ENCODE results near the gene CCDC3. TPM values are rescaled to one million over a fixed set of nuclear protein-coding genes. Genes with fewer than 3 reads are reported as not detected.

Gene CCDC3
- total RNA-seq, 1 donor from 2014 or later: 10.2 TPM

- H3K27ac ChIP-seq: no peak overlapping the region
- H3K4me1 ChIP-seq: no peaks in the 10 kb centered on the region
- no peaks in the 10 kb centered on the region for H3K27me3 ChIP-seq
- H3K9me3 ChIP-seq: no peaks in the 10 kb centered on the region
- no peaks in the 10 kb centered on the region for H3K36me3 ChIP-seq
- TF ChIP-seq, protein P1, sequence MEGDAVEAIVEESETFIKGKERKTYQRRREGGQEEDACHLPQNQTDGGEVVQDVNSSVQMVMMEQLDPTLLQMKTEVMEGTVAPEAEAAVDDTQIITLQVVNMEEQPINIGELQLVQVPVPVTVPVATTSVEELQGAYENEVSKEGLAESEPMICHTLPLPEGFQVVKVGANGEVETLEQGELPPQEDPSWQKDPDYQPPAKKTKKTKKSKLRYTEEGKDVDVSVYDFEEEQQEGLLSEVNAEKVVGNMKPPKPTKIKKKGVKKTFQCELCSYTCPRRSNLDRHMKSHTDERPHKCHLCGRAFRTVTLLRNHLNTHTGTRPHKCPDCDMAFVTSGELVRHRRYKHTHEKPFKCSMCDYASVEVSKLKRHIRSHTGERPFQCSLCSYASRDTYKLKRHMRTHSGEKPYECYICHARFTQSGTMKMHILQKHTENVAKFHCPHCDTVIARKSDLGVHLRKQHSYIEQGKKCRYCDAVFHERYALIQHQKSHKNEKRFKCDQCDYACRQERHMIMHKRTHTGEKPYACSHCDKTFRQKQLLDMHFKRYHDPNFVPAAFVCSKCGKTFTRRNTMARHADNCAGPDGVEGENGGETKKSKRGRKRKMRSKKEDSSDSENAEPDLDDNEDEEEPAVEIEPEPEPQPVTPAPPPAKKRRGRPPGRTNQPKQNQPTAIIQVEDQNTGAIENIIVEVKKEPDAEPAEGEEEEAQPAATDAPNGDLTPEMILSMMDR (IDR thresholded peaks at IDR 0.05): no peak
- no peak overlapping the region for H3K4me3 ChIP-seq
- DNase-seq (no peak), ATAC-seq (no peak)
- intact Hi-C loops (cut with DNase I): no loop called here
Observed at GRCh38 chr10:12950583-12951128, 50.9 kb downstream of the CCDC3 start.

GRCh38 chr10:12949248-12949647 lies 52.3 kb downstream of the CCDC3 start:
- intact Hi-C loops (cut with DNase I): no loop called here
- Histone ChIP-seq H3K36me3 (no peaks in the 10 kb centered on the region), H3K27me3 (no peaks in the 10 kb centered on the region), H3K4me1 (no peaks in the 10 kb centered on the region), H3K9me3 (no peaks in the 10 kb centered on the region), H3K4me3 (no peak overlapping the region), H3K27ac (no peak overlapping the region)
- ATAC-seq: no peak
- DNase-seq: no peak
- TF ChIP-seq, protein P1 (IDR thresholded peaks at IDR 0.05): no peak

DNA sequence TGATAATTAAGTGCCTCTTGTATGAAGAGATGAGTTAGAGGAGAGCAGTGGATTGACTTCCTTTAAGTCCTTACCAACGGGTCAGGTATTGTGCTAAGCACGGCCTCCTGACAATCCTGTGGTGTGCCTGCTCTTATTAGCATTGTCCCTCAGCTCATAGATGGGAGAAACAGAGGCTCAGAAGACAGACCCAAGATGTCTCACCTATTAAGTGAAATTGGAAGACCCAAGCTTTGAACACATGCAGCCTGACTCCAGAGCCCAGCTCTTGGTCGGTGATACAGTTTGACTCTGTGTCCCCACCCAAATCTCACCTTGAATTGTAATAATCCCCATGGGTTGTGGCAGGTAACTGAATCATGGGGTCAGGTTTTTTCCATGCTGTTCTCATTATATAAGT lies 53.8 kb downstream of the CCDC3 start:
- no peak for DNase-seq
- Histone ChIP-seq H3K9me3 (no peaks in the 10 kb centered on the region), H3K4me3 (no peak overlapping the region), H3K27ac (no peak overlapping the region), H3K27me3 (no peaks in the 10 kb centered on the region), H3K4me1 (no peaks in the 10 kb centered on the region), H3K36me3 (no peaks in the 10 kb centered on the region)
- TF ChIP-seq, protein P1 (IDR thresholded peaks at IDR 0.05): no peak
- no peak for ATAC-seq
- intact Hi-C loops (cut with DNase I): no loop called here

DNA sequence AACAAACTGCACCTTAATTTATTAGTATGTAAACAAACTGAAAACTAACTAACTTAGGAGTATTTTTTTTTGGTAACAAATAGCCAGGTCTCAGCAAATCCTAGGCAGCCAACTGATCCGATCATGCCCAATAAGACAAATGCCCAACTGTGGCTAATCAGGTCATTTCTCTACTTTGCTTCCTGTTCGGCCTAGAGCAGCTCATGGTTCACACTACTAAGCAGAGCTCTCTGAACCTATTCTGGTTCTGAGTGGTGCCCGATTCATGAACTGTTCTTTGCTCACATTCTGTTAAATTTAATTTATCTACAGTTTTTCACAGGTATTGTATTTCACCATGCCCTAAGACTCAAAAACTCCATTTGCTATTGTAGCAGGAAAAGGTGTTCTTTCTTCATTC lies 55.1 kb downstream of the CCDC3 start:
- TF ChIP-seq, protein P1 (IDR thresholded peaks at IDR 0.05): no peak
- no peak for ATAC-seq
- no peak overlapping the region for H3K4me3 ChIP-seq
- no peak overlapping the region for H3K27ac ChIP-seq
- no peaks in the 10 kb centered on the region for H3K36me3 ChIP-seq
- H3K27me3 ChIP-seq: no peaks in the 10 kb centered on the region
- H3K4me1 ChIP-seq: no peaks in the 10 kb centered on the region
- intact Hi-C loops (cut with DNase I): no loop called here
- no peaks in the 10 kb centered on the region for H3K9me3 ChIP-seq
- DNase-seq: no peak

DNA sequence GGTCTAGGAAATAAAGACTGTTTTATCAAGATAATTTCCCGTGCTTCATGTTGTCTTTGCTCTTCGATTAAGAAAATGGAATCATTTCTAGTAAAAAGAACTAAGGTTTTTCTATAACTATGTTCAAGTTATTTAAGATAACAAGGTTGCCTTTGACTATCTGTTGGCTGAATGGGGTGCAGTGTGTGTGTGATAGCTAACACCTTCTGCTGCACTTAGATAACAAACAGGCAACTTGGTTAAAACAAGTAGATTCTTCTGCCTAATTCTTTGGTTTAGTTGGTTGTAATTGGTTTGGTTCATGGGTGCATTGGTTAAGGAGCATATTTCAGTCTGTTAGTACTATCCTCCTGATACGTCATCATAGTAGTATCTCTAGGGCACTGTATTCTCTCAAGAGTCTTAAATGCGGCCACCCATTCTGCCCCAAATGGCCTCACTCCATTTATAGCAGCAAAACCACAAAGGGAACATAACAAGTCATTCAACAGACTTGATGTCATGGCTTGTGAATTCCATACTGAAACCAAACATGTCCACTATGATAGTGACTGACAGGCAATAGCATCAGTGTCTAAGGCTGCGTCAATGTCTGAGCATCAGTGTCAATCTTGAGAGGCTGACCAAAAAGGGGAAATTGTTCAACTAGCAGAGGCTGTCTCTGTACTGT lies 55.7 kb downstream of the CCDC3 start:
- Histone ChIP-seq H3K9me3 (no peaks in the 10 kb centered on the region), H3K4me1 (no peaks in the 10 kb centered on the region), H3K27ac (no peak overlapping the region), H3K27me3 (no peaks in the 10 kb centered on the region), H3K36me3 (no peaks in the 10 kb centered on the region), H3K4me3 (no peak overlapping the region)
- TF ChIP-seq, protein P1 (IDR thresholded peaks at IDR 0.05): no peak
- ATAC-seq (no peak), DNase-seq (no peak)
- intact Hi-C loops (cut with DNase I): no loop called here

Measured in upper lobe of right lung (tissue), 1 donor.